ENCODE measurements around the gene CSNK2A3. TPM values are rescaled to one million over a fixed set of nuclear protein-coding genes. Genes with fewer than 3 reads are reported as not detected.

Gene CSNK2A3
- total RNA-seq, 1 experiment from 2014 or later: 1.7 TPM

DNA sequence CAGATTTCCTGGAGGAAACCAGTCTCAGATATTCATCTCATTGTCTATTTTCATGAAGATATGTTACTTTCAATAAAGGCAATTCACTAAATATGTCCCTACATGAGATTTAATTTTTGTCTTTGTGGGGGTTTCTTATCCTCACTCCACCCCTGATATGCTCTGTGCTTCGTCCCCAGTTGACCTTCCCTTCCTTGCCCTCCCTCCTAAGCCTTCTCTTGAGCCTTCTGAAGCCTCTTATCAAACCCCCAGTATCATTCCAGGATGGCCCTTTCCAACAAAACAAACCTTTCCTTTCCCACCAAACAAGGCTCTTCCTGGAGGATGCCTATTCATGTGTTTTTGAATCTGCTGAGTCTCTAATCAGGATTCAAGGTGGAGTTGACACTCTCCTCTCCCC is 44.8 kb downstream of the CSNK2A3 start:
- Histone ChIP-seq H3K79me1 (ENCODE audit: insufficient read depth, low read depth, low read length, poor library complexity, severe bottlenecking) (no peaks in the 10 kb centered on the region), H4K91ac (ENCODE audit: insufficient read length, low read depth, low read length) (no peak overlapping the region), H3K27ac (ENCODE audit: insufficient read length, low read depth, low read length) (no peak overlapping the region), H3K18ac (ENCODE audit: insufficient read length, low read depth, low read length) (no peak overlapping the region), H2BK5ac (ENCODE audit: insufficient read length, low read length) (no peak overlapping the region), H3K9me3 (ENCODE audit: control insufficient read depth, low read depth, low read length) (no peaks in the 10 kb centered on the region), H3K23ac (ENCODE audit: insufficient read length, low read depth, low read length) (no peak overlapping the region), H3K23me2 (ENCODE audit: insufficient read length, low read depth, low read length, poor library complexity, severe bottlenecking) (no peaks in the 10 kb centered on the region), H3K4me1 (ENCODE audit: insufficient read depth, low read length) (no peaks in the 10 kb centered on the region), H3K4me2 (ENCODE audit: insufficient read depth, insufficient read length, low read length) (no peak overlapping the region), H3K4ac (ENCODE audit: low read depth, low read length) (no peak overlapping the region), H2AK5ac (ENCODE audit: insufficient read length, low read length) (no peak overlapping the region), H3K14ac (ENCODE audit: insufficient read depth, low read length) (no peak overlapping the region), H2BK20ac (ENCODE audit: low read depth, low read length, poor library complexity, severe bottlenecking) (no peak overlapping the region), H2BK15ac (ENCODE audit: low read depth, low read length) (no peak overlapping the region), H3K79me2 (ENCODE audit: insufficient read depth, low read length) (no peaks in the 10 kb centered on the region), H3K27me3 (ENCODE audit: insufficient read depth, low read length) (no peaks in the 10 kb centered on the region), H2BK120ac (ENCODE audit: low read depth, low read length, poor library complexity, severe bottlenecking) (no peak overlapping the region), H4K8ac (replicated peaks; ENCODE audit: insufficient read length, low read depth, low read length) (no peak overlapping the region), H3T11ph (ENCODE audit: low read length) (no peak overlapping the region), H4K20me1 (ENCODE audit: control insufficient read depth, insufficient read depth, insufficient read length) (no peaks in the 10 kb centered on the region), H3K9ac (ENCODE audit: extremely low read depth, insufficient read length, low read length) (no peak overlapping the region), H3K56ac (ENCODE audit: insufficient read length, low read depth, low read length) (no peak overlapping the region), H2AFZ (ENCODE audit: low read length) (no peak overlapping the region), H2BK12ac (ENCODE audit: insufficient read length, low read depth, low read length) (no peak overlapping the region), H4K5ac (ENCODE audit: insufficient read length, low read depth, low read length) (no peak overlapping the region)
- H3K27ac Mint-ChIP-seq: no peak overlapping the region
- TF ChIP-seq, protein P1, sequence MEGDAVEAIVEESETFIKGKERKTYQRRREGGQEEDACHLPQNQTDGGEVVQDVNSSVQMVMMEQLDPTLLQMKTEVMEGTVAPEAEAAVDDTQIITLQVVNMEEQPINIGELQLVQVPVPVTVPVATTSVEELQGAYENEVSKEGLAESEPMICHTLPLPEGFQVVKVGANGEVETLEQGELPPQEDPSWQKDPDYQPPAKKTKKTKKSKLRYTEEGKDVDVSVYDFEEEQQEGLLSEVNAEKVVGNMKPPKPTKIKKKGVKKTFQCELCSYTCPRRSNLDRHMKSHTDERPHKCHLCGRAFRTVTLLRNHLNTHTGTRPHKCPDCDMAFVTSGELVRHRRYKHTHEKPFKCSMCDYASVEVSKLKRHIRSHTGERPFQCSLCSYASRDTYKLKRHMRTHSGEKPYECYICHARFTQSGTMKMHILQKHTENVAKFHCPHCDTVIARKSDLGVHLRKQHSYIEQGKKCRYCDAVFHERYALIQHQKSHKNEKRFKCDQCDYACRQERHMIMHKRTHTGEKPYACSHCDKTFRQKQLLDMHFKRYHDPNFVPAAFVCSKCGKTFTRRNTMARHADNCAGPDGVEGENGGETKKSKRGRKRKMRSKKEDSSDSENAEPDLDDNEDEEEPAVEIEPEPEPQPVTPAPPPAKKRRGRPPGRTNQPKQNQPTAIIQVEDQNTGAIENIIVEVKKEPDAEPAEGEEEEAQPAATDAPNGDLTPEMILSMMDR (conservative IDR thresholded peaks at IDR 0.05): no peak
- H3K27me3 Mint-ChIP-seq (ENCODE audit: low read depth): peaks cover 4% of the 10 kb centered on the region
- H3K36me3 Mint-ChIP-seq (ENCODE audit: insufficient read depth in 1 of 3, low read depth in 3 of 3): no peaks in the 10 kb centered on the region
- H3K4me1 Mint-ChIP-seq: peaks cover 4 to 8% of the 10 kb centered on the region in 2 experiments; a peak in 3 of 4 replicates
- no peak for DNase-seq
- no peak overlapping the region for H3K4me3 Mint-ChIP-seq
- no peaks in the 10 kb centered on the region for H3K9me3 Mint-ChIP-seq
- no CpG with 5 or more reads among the region's 1 CpG for WGBS (ENCODE audit: extremely low coverage, insufficient read length, low lambda C conversion rate)

Data from H9 (cell line).